ENCODE results near the gene IGFBP7.

IGFBP7 gene

GRCh38 chr4:57020467-57021101, 89.6 kb downstream of the IGFBP7 start:
- no peaks in the 10 kb centered on the region for H3K27me3 ChIP-seq (ENCODE audit: control insufficient read depth, low read length)
- TF ChIP-seq CTCF (IDR thresholded peaks at IDR 0.05; ENCODE audit: low read depth, low read length, poor library complexity, severe bottlenecking) (no peak), EZH2phosphoT487 (IDR thresholded peaks at IDR 0.05; ENCODE audit: borderline replicate concordance, low read length) (no peak)
- H3K4me2 ChIP-seq (ENCODE audit: low read length) = no peak overlapping the region
- H3K36me3 ChIP-seq (ENCODE audit: control insufficient read depth, low read length) = peaks cover 91% of the 10 kb centered on the region
- no peaks in the 10 kb centered on the region for H3K9me2 ChIP-seq (replicated peaks; ENCODE audit: control insufficient read depth, low read length)
- no peak overlapping the region for H3K27ac ChIP-seq (ENCODE audit: low read depth, low read length)
- no peak overlapping the region for H3K4me3 ChIP-seq (ENCODE audit: low read length)
- no peaks in the 10 kb centered on the region for H3F3A ChIP-seq (ENCODE audit: control insufficient read depth, insufficient read depth)
- 0 out of 2 replicates have a peak, but pooled peaks cover 2% of the 10 kb centered on the region for H3K79me2 ChIP-seq (ENCODE audit: control insufficient read depth, low read length)
- H3K4me1 ChIP-seq (ENCODE audit: control insufficient read depth, low read length) = no peaks in the 10 kb centered on the region
- H3K9me3 ChIP-seq (ENCODE audit: control insufficient read depth, insufficient read depth, low read length) = no peaks in the 10 kb centered on the region
- no peaks in the 10 kb centered on the region for H4K20me1 ChIP-seq (ENCODE audit: control insufficient read depth, insufficient read depth, low read depth, low read length)

- no peak overlapping the region for H3K4me3 ChIP-seq (ENCODE audit: low read length)
- H3K4me1 ChIP-seq (ENCODE audit: control insufficient read depth, low read length) = no peaks in the 10 kb centered on the region
- H3K9me2 ChIP-seq (replicated peaks; ENCODE audit: control insufficient read depth, low read length) = no peaks in the 10 kb centered on the region
- no peak overlapping the region for H3K4me2 ChIP-seq (ENCODE audit: low read length)
- no peaks in the 10 kb centered on the region for H3F3A ChIP-seq (ENCODE audit: control insufficient read depth, insufficient read depth)
- no peaks in the 10 kb centered on the region for H3K9me3 ChIP-seq (ENCODE audit: control insufficient read depth, insufficient read depth, low read length)
- H4K20me1 ChIP-seq (ENCODE audit: control insufficient read depth, insufficient read depth, low read depth, low read length) = no peaks in the 10 kb centered on the region
- H3K36me3 ChIP-seq (ENCODE audit: control insufficient read depth, low read length) = peaks cover 87% of the 10 kb centered on the region
- H3K79me2 ChIP-seq (ENCODE audit: control insufficient read depth, low read length) = 0 out of 2 replicates have a peak, but pooled peaks cover 2% of the 10 kb centered on the region
- H3K27ac ChIP-seq (ENCODE audit: low read depth, low read length) = no peak overlapping the region
- no peaks in the 10 kb centered on the region for H3K27me3 ChIP-seq (ENCODE audit: control insufficient read depth, low read length)
- TF ChIP-seq CTCF (IDR thresholded peaks at IDR 0.05; ENCODE audit: low read depth, low read length, poor library complexity, severe bottlenecking) (no peak), EZH2phosphoT487 (IDR thresholded peaks at IDR 0.05; ENCODE audit: borderline replicate concordance, low read length) (no peak)
Measured at GRCh38 chr4:57018980-57019379, 91.2 kb downstream of the IGFBP7 start.

- Histone ChIP-seq H3K27ac (ENCODE audit: low read depth, low read length) (no peak overlapping the region), H3K36me3 (ENCODE audit: control insufficient read depth, low read length) (peaks cover 80% of the 10 kb centered on the region), H3K79me2 (ENCODE audit: control insufficient read depth, low read length) (peaks cover 2% of the 10 kb centered on the region; the same call in 1 of the 2 replicates), H4K20me1 (ENCODE audit: control insufficient read depth, insufficient read depth, low read depth, low read length) (no peaks in the 10 kb centered on the region; the same call in 1 of the 2 replicates), H3K4me1 (ENCODE audit: control insufficient read depth, low read length) (no peaks in the 10 kb centered on the region), H3K4me3 (ENCODE audit: low read length) (no peak overlapping the region), H3F3A (ENCODE audit: control insufficient read depth, insufficient read depth) (no peaks in the 10 kb centered on the region), H3K9me2 (replicated peaks; ENCODE audit: control insufficient read depth, low read length) (no peaks in the 10 kb centered on the region), H3K4me2 (ENCODE audit: low read length) (no peak overlapping the region), H3K27me3 (ENCODE audit: control insufficient read depth, low read length) (no peaks in the 10 kb centered on the region), H3K9me3 (ENCODE audit: control insufficient read depth, insufficient read depth, low read length) (no peaks in the 10 kb centered on the region)
- TF ChIP-seq EZH2phosphoT487 (IDR thresholded peaks at IDR 0.05; ENCODE audit: borderline replicate concordance, low read length) = no peak
- TF ChIP-seq CTCF (IDR thresholded peaks at IDR 0.05; ENCODE audit: low read depth, low read length, poor library complexity, severe bottlenecking) = no peak
Measured at GRCh38 chr4:57013543-57014120, 96.6 kb downstream of the IGFBP7 start.

Data from DOHH2 (cell line).